Uterus (tissue), 2 donors: ENCODE measurements around the gene FAM83F.

ENCODE experiments used
- POLR2A ChIP-seq, 2 donors: fragments of 450-650 bp; IDR thresholded peaks; one replicate each; pipeline ENCODE4 v1.6.1; 2016; ENCODE audit warnings: antibody characterized with exemption in 2 of 2, mild to moderate bottlenecking in 1 of 2, moderate library complexity in 1 of 2
- TF ChIP-seq, protein P1 (sequence below), 4 experiments: fragments of 200-600 bp in 2 of 4; fragments of 450-650 bp in 2 of 4; sonication (generic) in 2 of 4; IDR thresholded peaks; one replicate each; pipeline ENCODE4 v1.5.1; 2016 to 2019; ENCODE audit warnings: antibody characterized with exemption in 4 of 4, mild to moderate bottlenecking in 2 of 4, moderate library complexity in 1 of 4

GRCh38 chr22:39973656-39974055 lies 21.1 kb upstream of the FAM83F start:
- TF ChIP-seq, protein P1, sequence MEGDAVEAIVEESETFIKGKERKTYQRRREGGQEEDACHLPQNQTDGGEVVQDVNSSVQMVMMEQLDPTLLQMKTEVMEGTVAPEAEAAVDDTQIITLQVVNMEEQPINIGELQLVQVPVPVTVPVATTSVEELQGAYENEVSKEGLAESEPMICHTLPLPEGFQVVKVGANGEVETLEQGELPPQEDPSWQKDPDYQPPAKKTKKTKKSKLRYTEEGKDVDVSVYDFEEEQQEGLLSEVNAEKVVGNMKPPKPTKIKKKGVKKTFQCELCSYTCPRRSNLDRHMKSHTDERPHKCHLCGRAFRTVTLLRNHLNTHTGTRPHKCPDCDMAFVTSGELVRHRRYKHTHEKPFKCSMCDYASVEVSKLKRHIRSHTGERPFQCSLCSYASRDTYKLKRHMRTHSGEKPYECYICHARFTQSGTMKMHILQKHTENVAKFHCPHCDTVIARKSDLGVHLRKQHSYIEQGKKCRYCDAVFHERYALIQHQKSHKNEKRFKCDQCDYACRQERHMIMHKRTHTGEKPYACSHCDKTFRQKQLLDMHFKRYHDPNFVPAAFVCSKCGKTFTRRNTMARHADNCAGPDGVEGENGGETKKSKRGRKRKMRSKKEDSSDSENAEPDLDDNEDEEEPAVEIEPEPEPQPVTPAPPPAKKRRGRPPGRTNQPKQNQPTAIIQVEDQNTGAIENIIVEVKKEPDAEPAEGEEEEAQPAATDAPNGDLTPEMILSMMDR (IDR thresholded peaks at IDR 0.05) = no peak
- TF ChIP-seq POLR2A (IDR thresholded peaks at IDR 0.05) = no peak
